HepG2 (cell line): ENCODE measurements around the gene GRM5. TPM values are rescaled to one million over a fixed set of nuclear protein-coding genes. Genes with fewer than 3 reads are reported as not detected.

Source experiments
- ATAC-seq: fragments of 200-7000 bp; cut with Tn5 transposase; 3 replicates; pipeline ENCODE4 v1.9.1; 2020; ENCODE audit warnings: mild to moderate bottlenecking, moderate library complexity
- BruUV-seq: library from RNA; stranded (reverse); fragments of 400-500 nt; replicated peaks from 2 replicates; lab custom pipeline; 2021; lab: Mats Ljungman, UMichigan
- CTCF ChIA-PET: fragments of 300-600 bp; formaldehyde crosslinking; extraction: SDS; loops from one replicate; lab custom pipeline; 2021; ENCODE audit warnings: low total read pairs, inconsistent platforms, low intra/inter-chr PET ratio; lab: Yijun Ruan, JAX
- POLR2A ChIA-PET: fragments of 350-600 bp; sonication (Branson Sonifier 250); formaldehyde crosslinking; loops from one replicate; lab custom pipeline; 2020; ENCODE audit warnings: antibody characterized with exemption, inconsistent platforms; lab: Yijun Ruan, JAX
- DNase-seq: peaks from one replicate; pipeline ENCODE4 v3.0.0-alpha.2; 2015; ENCODE audit warnings: low spot score
- FAIRE-seq: peaks from 3 replicates; lab custom pipeline; 2011; peaks lifted over from hg19 to GRCh38; lab: Jason Lieb, UNC
- H2AFZ ChIP-seq: one replicate; pipeline ENCODE4 v1.6.1; 2011; ENCODE audit warnings: low read length, inconsistent platforms
- H3K27ac ChIP-seq: fragments of 300-600 bp; 3 replicates; pipeline ENCODE4 v1.8.0; 2011; ENCODE audit warnings: mixed run types, mild to moderate bottlenecking, mixed read lengths, low read length, inconsistent platforms; ENCODE audit not compliant: insufficient read depth; ENCODE audit errors: extremely low read length
- H3K27me3 ChIP-seq, 2 experiments: fragments of 200-600 bp in 1 of 2; 2 replicates in 1 of 2; 3 replicates in 1 of 2; pipeline versions ENCODE4 v1.6.0 to v1.8.0; 2011; ENCODE audit warnings: low read length in 2 of 2, mild to moderate bottlenecking in 2 of 2, moderate library complexity in 2 of 2, inconsistent platforms in 1 of 2; ENCODE audit not compliant: insufficient read depth in 2 of 2, control insufficient read depth in 1 of 2
- H3K36me3 ChIP-seq, 2 experiments: fragments of 200-600 bp in 1 of 2; replicated peaks in 1 of 2; 2 replicates in 1 of 2; 3 replicates in 1 of 2; pipeline versions ENCODE4 v1.5.1 to v1.8.0; 2011; ENCODE audit warnings: low read length in 2 of 2, inconsistent platforms in 1 of 2; ENCODE audit not compliant: insufficient read depth in 2 of 2, control insufficient read depth in 1 of 2
- H3K4me1 ChIP-seq: 2 replicates; pipeline ENCODE4 v1.5.1; 2012; ENCODE audit warnings: low read length, inconsistent platforms; ENCODE audit not compliant: insufficient read depth
- H3K4me2 ChIP-seq: 2 replicates; pipeline ENCODE4 v1.6.0; 2011; ENCODE audit warnings: low read depth, low read length, inconsistent platforms
- H3K4me3 ChIP-seq, 3 experiments: fragments of 200-600 bp in 1 of 3; sonication (generic), shearing (Covaris generic) in 1 of 3; replicated peaks in 1 of 3; 2 replicates each; pipeline ENCODE4 v1.5.1; 2011 to 2016; ENCODE audit warnings: low read length in 3 of 3, inconsistent platforms in 2 of 3, low read depth in 2 of 3, mild to moderate bottlenecking in 2 of 3, control low read depth in 1 of 3, mixed read lengths in 1 of 3; ENCODE audit not compliant: insufficient read depth in 1 of 3
- H3K79me2 ChIP-seq: one replicate; pipeline ENCODE4 v1.6.1; 2011; ENCODE audit warnings: low read length, inconsistent platforms; ENCODE audit not compliant: insufficient read depth
- H3K9ac ChIP-seq: 2 replicates; pipeline ENCODE4 v1.6.0; 2011; ENCODE audit warnings: mild to moderate bottlenecking, low read depth, low read length, inconsistent platforms; ENCODE audit not compliant: insufficient read depth
- H3K9me3 ChIP-seq: 2 replicates; pipeline ENCODE4 v1.5.1; 2012; ENCODE audit warnings: mild to moderate bottlenecking, low read length
- H4K20me1 ChIP-seq: 2 replicates; pipeline ENCODE4 v1.6.0; 2011; ENCODE audit warnings: inconsistent platforms, mild to moderate bottlenecking, low read length, moderate library complexity; ENCODE audit not compliant: insufficient read depth
- BHLHE40 ChIP-seq: IDR thresholded peaks from 2 replicates; pipeline ENCODE4 v1.6.1; 2011; ENCODE audit warnings: low read length, improper control_type of control experiment
- CC2D1A ChIP-seq: sonication (generic); formaldehyde crosslinking; IDR thresholded peaks from 2 replicates; pipeline ENCODE4 v1.8.1; 2023; ENCODE audit warnings: mild to moderate bottlenecking, missing genetic modification reagents
- CENPBD1 ChIP-seq: sonication (generic); formaldehyde crosslinking; IDR thresholded peaks from 2 replicates; pipeline ENCODE4 v1.8.0; 2022; ENCODE audit warnings: missing genetic modification reagents, low read depth, mild to moderate bottlenecking, borderline replicate concordance
- DMAP1 ChIP-seq: IDR thresholded peaks from 2 replicates; pipeline ENCODE4 v1.6.1; 2016
- HNRNPLL ChIP-seq: fragments of 200-400 bp; formaldehyde crosslinking; IDR thresholded peaks from 2 replicates; pipeline ENCODE4 v1.6.1; 2017; ENCODE audit warnings: mild to moderate bottlenecking, low read depth, low read length; ENCODE audit not compliant: poor library complexity, severe bottlenecking
- KLF11 ChIP-seq: IDR thresholded peaks from 2 replicates; pipeline ENCODE4 v1.6.1; 2016; ENCODE audit warnings: missing compliant biosample characterization
- MBNL3 ChIP-seq: fragments of 250-450 bp; sonication (Bioruptor Pico); conservative IDR thresholded peaks from 2 replicates; pipeline ENCODE4 v1.8.0; 2022; ENCODE audit warnings: mild to moderate bottlenecking, inconsistent platforms
- MEF2D ChIP-seq: sonication (generic); formaldehyde crosslinking; IDR thresholded peaks from 2 replicates; pipeline ENCODE4 v1.5.1; 2020; ENCODE audit warnings: mild to moderate bottlenecking, missing genetic modification reagents
- NR2F6 ChIP-seq, 2 experiments: IDR thresholded peaks; 2 replicates each; pipeline ENCODE4 v1.6.1; 2016; ENCODE audit warnings: antibody characterized with exemption in 1 of 2, mild to moderate bottlenecking in 1 of 2
- TBX3 ChIP-seq: fragments of 450-650 bp; IDR thresholded peaks from 2 replicates; pipeline ENCODE4 v1.6.1; 2017; ENCODE audit warnings: antibody characterized with exemption, mild to moderate bottlenecking, inconsistent platforms, borderline replicate concordance
- TCF7 ChIP-seq: sonication (generic); IDR thresholded peaks from 2 replicates; pipeline ENCODE4 v1.6.1; 2016; ENCODE audit warnings: antibody characterized with exemption, low read depth
- TCF7L2 ChIP-seq: IDR thresholded peaks from 2 replicates; pipeline ENCODE4 v1.6.1; 2011; ENCODE audit warnings: mild to moderate bottlenecking, low read depth, low read length, moderate library complexity
- ZMYM3 ChIP-seq: sonication (generic); formaldehyde crosslinking; IDR thresholded peaks from 2 replicates; pipeline ENCODE4 v1.5.1; 2020; ENCODE audit warnings: mild to moderate bottlenecking, missing genetic modification reagents
- ZNF331 ChIP-seq: sonication (generic); formaldehyde crosslinking; IDR thresholded peaks from 2 replicates; pipeline ENCODE4 v1.4.0; 2020; ENCODE audit warnings: missing genetic modification reagents
- ZNF512 ChIP-seq: sonication (generic); formaldehyde crosslinking; IDR thresholded peaks from 2 replicates; pipeline ENCODE4 v1.4.0; 2020; ENCODE audit warnings: mild to moderate bottlenecking, missing genetic modification reagents
- ZNF557 ChIP-seq: sonication (generic); formaldehyde crosslinking; IDR thresholded peaks from 2 replicates; pipeline ENCODE4 v1.4.0; 2020; ENCODE audit warnings: missing genetic modification reagents
- ZNF570 ChIP-seq: sonication (generic); formaldehyde crosslinking; IDR thresholded peaks from 2 replicates; pipeline ENCODE4 v1.4.0; 2020; ENCODE audit warnings: mild to moderate bottlenecking, missing genetic modification reagents, borderline replicate concordance
- WGBS: methylation state at CpG from one replicate; pipeline ENCODE4 v1.1.6; 2017; ENCODE audit warnings: low lambda C conversion rate; 5-methylcytosine and 5-hydroxymethylcytosine counted together
- in situ Hi-C: cut with HindIII; loops from 2 replicates; pipeline ENCODE4 v1.10.0; 2017; ENCODE audit warnings: low pct_unique_long_range_greater_than_20kb; ENCODE audit not compliant: extremely low pct_ligation_motif_present
- intact Hi-C: fragments of 100-400 bp; cut with micrococcal nuclease; formaldehyde crosslinking; loops from one replicate; pipeline ENCODE4 v1.10.0; 2022; ENCODE audit not compliant: unreplicated experiment
- polyA plus RNA-seq, 8 experiments: library from polyadenylated mRNA; depleted of rRNA in 3 of 8; stranded (reverse) in 7 of 8; unstranded in 1 of 8; fragments of >200 nt; fragmentation: Illumina TruSeq in 4 of 8; extraction: Trizol in 4 of 8; gene quantifications; 2 replicates each; pipeline versions ENCODE4 v1.2.1 to v1.2.3, GENCODE V29; 2011 to 2016; ENCODE audit warnings: low read depth in 4 of 8, missing spikeins in 1 of 8, mixed read lengths in 1 of 8; ENCODE audit not compliant: insufficient read depth in 1 of 8
- total RNA-seq, 5 experiments: library from RNA; depleted of rRNA; stranded (reverse); fragments of >200 nt; fragmentation: Illumina TruSeq; extraction: Trizol; gene quantifications; 2 replicates each; pipeline ENCODE4 v1.2.3, GENCODE V29; 2016; ENCODE audit warnings: low read depth in 1 of 5

The GRM5 gene
- total and polyA plus RNA-seq, 2 of the 13 experiments (the other 11 are each of a cell fraction or from before 2014, with no cell fraction given), result not detected

- ChIA-PET CTCF (no interaction called here), POLR2A (no interaction called here)
- Histone ChIP-seq H4K20me1 (no peaks in the 10 kb centered on the region), H3K79me2 (no peaks in the 10 kb centered on the region), H3K9me3 (no peaks in the 10 kb centered on the region), H3K4me1 (no peaks in the 10 kb centered on the region), H2AFZ (no peak overlapping the region), H3K27me3 (no peaks in the 10 kb centered on the region), H3K36me3 (no peaks in the 10 kb centered on the region), H3K4me2 (no peak overlapping the region), H3K4me3 (no peak overlapping the region), H3K27ac (no peak overlapping the region), H3K9ac (no peak overlapping the region)
- TF ChIP-seq ZNF331 (CRISPR knock-in tag), result no peak
- no peak for TF ChIP-seq KLF11 (CRISPR knock-in tag)
- no peak for TF ChIP-seq DMAP1 (CRISPR knock-in tag)
- no peak for TF ChIP-seq ZNF512 (CRISPR knock-in tag)
- TF ChIP-seq NR2F6 (IDR thresholded peaks at IDR 0.05), result no peak
- TF ChIP-seq NR2F6 (CRISPR knock-in tag; IDR thresholded peaks at IDR 0.05), result no peak
- no peak for TF ChIP-seq CC2D1A
- BruUV-seq, result no TSS peak
- in situ Hi-C loops, result no loop called here
- intact Hi-C loops, result no loop called here
- DNase-seq, result no peak
- FAIRE-seq, result no peak
- ATAC-seq, result no peak
- WGBS, result under 1% methylated on average over 4 of the region's 4 CpGs
These were observed 321.6 kb downstream of the GRM5 start for GRCh38 chr11:88744140-88744539.

- H2AFZ ChIP-seq, result no peak overlapping the region
- H3K4me2 ChIP-seq, result no peak overlapping the region
- no peak for ATAC-seq
- intact Hi-C loops (no loop called here), in situ Hi-C loops (no loop called here)
- FAIRE-seq, result no peak
- no peak overlapping the region for H3K9ac ChIP-seq
- H3K4me1 ChIP-seq, result no peaks in the 10 kb centered on the region
- H3K79me2 ChIP-seq, result no peaks in the 10 kb centered on the region
- H3K9me3 ChIP-seq, result no peaks in the 10 kb centered on the region
- no peak overlapping the region for H3K27ac ChIP-seq
- ChIA-PET POLR2A (no interaction called here), CTCF (no interaction called here)
- H4K20me1 ChIP-seq, result no peaks in the 10 kb centered on the region
- H3K27me3 ChIP-seq, result no peaks in the 10 kb centered on the region
- no peak for DNase-seq
- no TSS peak for BruUV-seq
- 1% methylated on average over 8 of the region's 8 CpGs for WGBS
- no peak overlapping the region for H3K4me3 ChIP-seq
- no peaks in the 10 kb centered on the region for H3K36me3 ChIP-seq
- TF ChIP-seq TBX3 (no peak), CC2D1A (no peak), ZNF557 (CRISPR knock-in tag) (no peak), MBNL3 (CRISPR knock-in tag) (no peak), ZNF570 (CRISPR knock-in tag) (no peak), BHLHE40 (no peak), MEF2D (no peak), TCF7 (no peak), TCF7L2 (no peak), CENPBD1 (CRISPR knock-in tag) (no peak), ZMYM3 (CRISPR knock-in tag) (no peak), HNRNPLL (no peak)
These were observed 326.3 kb downstream of the GRM5 start for GRCh38 chr11:88739524-88739923.
